Heart left ventricle (tissue), 13 donors: ENCODE measurements around the gene DNAH12.

ENCODE experiments used
- POLR2A ChIP-seq, 2 donors: fragments of 450-650 bp; IDR thresholded peaks; one replicate each; pipeline ENCODE4 v1.6.1; 2017; ENCODE audit warnings: antibody characterized with exemption in 2 of 2, mild to moderate bottlenecking in 2 of 2, moderate library complexity in 2 of 2
- TF ChIP-seq, protein P1 (sequence below), 12 donors: fragments of 200-600 bp; sonication (generic) in 4 of 12; IDR thresholded peaks; one replicate each; pipeline versions ENCODE4 v1.5.0 to v1.8.0; 2018 to 2022; ENCODE audit warnings: antibody characterized with exemption in 12 of 12, mild to moderate bottlenecking in 5 of 12
- donor health status: ischemic (EF 13 %, LVEDD 7.1; RV severe dilation, severe dysfunction).
- donor health status: DM: no; HTN: yes; CAD: no.
- donor health status: DM: no; HTN: no; CAD: no.
- donor health status: ischemic (EF 25% LVEDD 6.9; RV normal size, moderate dysfunction).
- donor health status: ischemic (EF 25% LVEDD 5.7; RV mildly dilated, moderate dysfunction).
- donor health status: ischemic (EF 35%, LVEDD 5.7; RV mildly dilated, moderate dysfunction).
- donor health status: nonischemic (EF 11% LVEDD 7.7; RV severe dilation, severe dysfunction).
- donor health status: DM: yes; HTN: yes; CAD: no.
- donor health status: PGD.
- donor health status: ischemic (EF 29% LVEDD 5.4; RV normal size, mild dysfunction).
- donor health status: nonischemic (EF 23%, LVEDD 6.1; RV moderate dilation, normal function).

DNA sequence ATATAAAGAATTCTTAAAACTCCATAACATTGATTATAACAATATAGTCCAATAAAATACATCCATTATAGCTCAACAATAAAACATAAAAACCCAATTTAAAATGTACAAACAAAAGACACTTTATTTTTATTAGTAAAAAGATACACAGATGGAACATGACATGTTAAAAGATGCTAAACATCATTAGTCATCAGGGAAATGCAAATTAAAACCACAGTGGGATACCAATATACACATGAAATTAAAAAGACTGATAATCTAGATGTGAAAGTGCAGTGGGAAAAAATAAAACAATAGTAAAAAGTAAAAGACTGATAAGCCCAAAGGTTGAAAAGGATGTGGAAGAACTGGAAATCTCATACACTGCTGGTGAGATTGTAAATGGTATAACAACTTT, 46.2 kb downstream of the DNAH12 start:
- TF ChIP-seq, protein P1, sequence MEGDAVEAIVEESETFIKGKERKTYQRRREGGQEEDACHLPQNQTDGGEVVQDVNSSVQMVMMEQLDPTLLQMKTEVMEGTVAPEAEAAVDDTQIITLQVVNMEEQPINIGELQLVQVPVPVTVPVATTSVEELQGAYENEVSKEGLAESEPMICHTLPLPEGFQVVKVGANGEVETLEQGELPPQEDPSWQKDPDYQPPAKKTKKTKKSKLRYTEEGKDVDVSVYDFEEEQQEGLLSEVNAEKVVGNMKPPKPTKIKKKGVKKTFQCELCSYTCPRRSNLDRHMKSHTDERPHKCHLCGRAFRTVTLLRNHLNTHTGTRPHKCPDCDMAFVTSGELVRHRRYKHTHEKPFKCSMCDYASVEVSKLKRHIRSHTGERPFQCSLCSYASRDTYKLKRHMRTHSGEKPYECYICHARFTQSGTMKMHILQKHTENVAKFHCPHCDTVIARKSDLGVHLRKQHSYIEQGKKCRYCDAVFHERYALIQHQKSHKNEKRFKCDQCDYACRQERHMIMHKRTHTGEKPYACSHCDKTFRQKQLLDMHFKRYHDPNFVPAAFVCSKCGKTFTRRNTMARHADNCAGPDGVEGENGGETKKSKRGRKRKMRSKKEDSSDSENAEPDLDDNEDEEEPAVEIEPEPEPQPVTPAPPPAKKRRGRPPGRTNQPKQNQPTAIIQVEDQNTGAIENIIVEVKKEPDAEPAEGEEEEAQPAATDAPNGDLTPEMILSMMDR (IDR thresholded peaks at IDR 0.05): no peak
- TF ChIP-seq POLR2A (IDR thresholded peaks at IDR 0.05): no peak
